Hepatocyte (in vitro differentiated cells): ENCODE data around the gene COL13A1. TPM values are rescaled to one million over a fixed set of nuclear protein-coding genes. Genes with fewer than 3 reads are reported as not detected.
A peak's percentile ranks its signal among the peaks of the same experiment; 100 is the strongest.

Experiments used
- DNase-seq: peaks from one replicate; pipeline ENCODE4 v3.0.0-alpha.2; 2016; ENCODE audit warnings: low spot score
- H2AFZ ChIP-seq: fragments of 200-600 bp; sonication (generic); 2 replicates; pipeline ENCODE4 v1.6.0; 2016; ENCODE audit warnings: antibody characterized with exemption, mild to moderate bottlenecking
- H3K27ac ChIP-seq: fragments of 200-600 bp; sonication (generic); 2 replicates; pipeline ENCODE4 v1.5.1; 2016; ENCODE audit warnings: mild to moderate bottlenecking
- H3K27me3 ChIP-seq: fragments of 200-600 bp; sonication (generic); 2 replicates; pipeline ENCODE4 v1.6.1; 2016
- H3K36me3 ChIP-seq: fragments of 200-600 bp; sonication (generic); replicated peaks from 2 replicates; pipeline ENCODE4 v1.5.1; 2016; ENCODE audit warnings: low read depth; ENCODE audit not compliant: insufficient read depth
- H3K4me1 ChIP-seq: fragments of 200-600 bp; sonication (generic); 2 replicates; pipeline ENCODE4 v1.5.1; 2016; ENCODE audit warnings: mild to moderate bottlenecking, moderate library complexity; ENCODE audit not compliant: insufficient read depth
- H3K4me2 ChIP-seq: fragments of 200-600 bp; sonication (generic); 2 replicates; pipeline ENCODE4 v1.6.0; 2016
- H3K4me3 ChIP-seq: fragments of 200-600 bp; sonication (generic); 2 replicates; pipeline ENCODE4 v1.5.1; 2016; ENCODE audit warnings: mild to moderate bottlenecking
- H3K79me2 ChIP-seq: fragments of 200-600 bp; sonication (generic); 2 replicates; pipeline ENCODE4 v1.6.0; 2017; ENCODE audit warnings: mild to moderate bottlenecking
- H3K9me2 ChIP-seq: fragments of 200-600 bp; sonication (generic); replicated peaks from 2 replicates; pipeline ENCODE4 v1.6.0; 2017; ENCODE audit warnings: mild to moderate bottlenecking; ENCODE audit not compliant: insufficient read depth
- H3K9me3 ChIP-seq: fragments of 200-600 bp; sonication (generic); 2 replicates; pipeline ENCODE4 v1.5.1; 2016; ENCODE audit warnings: low read depth, mild to moderate bottlenecking
- H4K20me1 ChIP-seq: fragments of 200-600 bp; sonication (generic); 2 replicates; pipeline ENCODE4 v1.6.0; 2016; ENCODE audit warnings: mild to moderate bottlenecking; ENCODE audit not compliant: insufficient read depth, poor library complexity, severe bottlenecking
- EZH2 ChIP-seq: fragments of 200-600 bp; sonication (generic); IDR thresholded peaks from 2 replicates; pipeline ENCODE4 v1.6.1; 2016; ENCODE audit warnings: antibody characterized with exemption, mild to moderate bottlenecking, borderline replicate concordance
- EZH2phosphoT487 ChIP-seq: fragments of 200-600 bp; sonication (generic); IDR thresholded peaks from one replicate; pipeline ENCODE4 v1.6.1; 2018; ENCODE audit warnings: antibody characterized with exemption, mild to moderate bottlenecking, low read depth, moderate library complexity; ENCODE audit not compliant: unreplicated experiment, severe bottlenecking
- WGBS: methylation state at CpG from one replicate; pipeline ENCODE4 v1.1.6; 2016; ENCODE audit warnings: low lambda C conversion rate; ENCODE audit errors: missing lambda C conversion rate; 5-methylcytosine and 5-hydroxymethylcytosine counted together
- polyA plus RNA-seq: library from polyadenylated mRNA; unstranded; fragments of >200 nt; fragmentation: Nextera tagmentation; extraction: Ambion mirVana; gene quantifications from 2 replicates; pipeline ENCODE4 v1.2.1, GENCODE V29; 2016
- total RNA-seq: library from RNA; depleted of rRNA; stranded (reverse); fragments of >200 nt; gene quantifications from 2 replicates; pipeline ENCODE4 v1.2.3, GENCODE V29; 2014
- TF ChIP-seq, protein P1 (sequence below): fragments of 200-600 bp; sonication (generic); IDR thresholded peaks from 2 replicates; pipeline ENCODE4 v1.5.1; 2016; ENCODE audit warnings: antibody characterized with exemption, mild to moderate bottlenecking; ENCODE audit not compliant: poor library complexity

Gene COL13A1
- total and polyA plus RNA-seq, 2 experiments from 2014 or later: 4.5 to 8.5 TPM

- TF ChIP-seq EZH2phosphoT487: no peak
- TF ChIP-seq, protein P1, sequence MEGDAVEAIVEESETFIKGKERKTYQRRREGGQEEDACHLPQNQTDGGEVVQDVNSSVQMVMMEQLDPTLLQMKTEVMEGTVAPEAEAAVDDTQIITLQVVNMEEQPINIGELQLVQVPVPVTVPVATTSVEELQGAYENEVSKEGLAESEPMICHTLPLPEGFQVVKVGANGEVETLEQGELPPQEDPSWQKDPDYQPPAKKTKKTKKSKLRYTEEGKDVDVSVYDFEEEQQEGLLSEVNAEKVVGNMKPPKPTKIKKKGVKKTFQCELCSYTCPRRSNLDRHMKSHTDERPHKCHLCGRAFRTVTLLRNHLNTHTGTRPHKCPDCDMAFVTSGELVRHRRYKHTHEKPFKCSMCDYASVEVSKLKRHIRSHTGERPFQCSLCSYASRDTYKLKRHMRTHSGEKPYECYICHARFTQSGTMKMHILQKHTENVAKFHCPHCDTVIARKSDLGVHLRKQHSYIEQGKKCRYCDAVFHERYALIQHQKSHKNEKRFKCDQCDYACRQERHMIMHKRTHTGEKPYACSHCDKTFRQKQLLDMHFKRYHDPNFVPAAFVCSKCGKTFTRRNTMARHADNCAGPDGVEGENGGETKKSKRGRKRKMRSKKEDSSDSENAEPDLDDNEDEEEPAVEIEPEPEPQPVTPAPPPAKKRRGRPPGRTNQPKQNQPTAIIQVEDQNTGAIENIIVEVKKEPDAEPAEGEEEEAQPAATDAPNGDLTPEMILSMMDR: no peak
- no peak for TF ChIP-seq EZH2
- H3K4me1 ChIP-seq: no peaks in the 10 kb centered on the region
- no peak overlapping the region for H3K4me3 ChIP-seq
- H3K27me3 ChIP-seq: no peaks in the 10 kb centered on the region
- no peaks in the 10 kb centered on the region for H3K9me2 ChIP-seq
- no peaks in the 10 kb centered on the region for H4K20me1 ChIP-seq
- H3K9me3 ChIP-seq: no peaks in the 10 kb centered on the region
- H3K79me2 ChIP-seq: no peaks in the 10 kb centered on the region
- 55% methylated on average over 8 of the region's 8 CpGs for WGBS
- no peak overlapping the region for H3K4me2 ChIP-seq
- no peak for DNase-seq
- H3K27ac ChIP-seq: peak overlapping the region; percentile 0
- no peak overlapping the region for H2AFZ ChIP-seq
- no peaks in the 10 kb centered on the region for H3K36me3 ChIP-seq
Observed at GRCh38 chr10:69829775-69830174, 28.1 kb downstream of the COL13A1 start.

DNA sequence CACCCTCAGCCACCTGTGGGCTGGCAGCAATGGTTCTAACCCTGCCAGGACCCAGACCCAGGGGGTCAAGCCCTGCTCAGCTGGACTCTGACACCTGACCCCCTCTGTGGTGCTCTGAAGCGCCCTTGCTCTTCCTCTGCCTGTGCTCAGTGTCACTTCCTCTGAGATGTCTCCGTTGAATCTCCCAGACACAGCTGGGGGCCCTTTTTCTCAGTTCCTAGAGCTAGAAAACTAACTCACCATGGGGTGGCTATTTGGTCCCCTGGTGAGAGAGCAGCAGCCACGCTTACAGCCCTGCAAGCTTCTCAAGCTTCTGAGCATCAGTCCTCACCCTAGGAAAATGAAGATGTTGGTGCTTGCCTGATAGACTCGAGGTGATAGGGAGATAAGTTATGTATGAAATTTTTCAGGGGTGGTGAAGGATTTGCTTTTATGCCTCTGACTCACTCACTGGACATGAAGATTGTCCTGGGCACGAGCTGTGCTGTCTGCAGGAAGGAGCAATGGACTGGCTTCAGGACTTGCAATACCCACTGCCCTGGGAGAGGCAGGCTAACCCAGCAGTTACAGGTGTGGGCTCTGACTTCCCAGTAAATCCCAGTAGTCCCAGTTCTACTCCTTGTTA lies 29.6 kb downstream of the COL13A1 start:
- Histone ChIP-seq H3K9me2 (no peaks in the 10 kb centered on the region), H3K4me2 (no peak overlapping the region), H4K20me1 (no peaks in the 10 kb centered on the region), H3K9me3 (no peaks in the 10 kb centered on the region), H3K4me3 (no peak overlapping the region), H3K27me3 (no peaks in the 10 kb centered on the region), H3K36me3 (no peaks in the 10 kb centered on the region), H2AFZ (no peak overlapping the region), H3K4me1 (peaks cover 8% of the 10 kb centered on the region), H3K27ac (no peak overlapping the region), H3K79me2 (no peaks in the 10 kb centered on the region)
- TF ChIP-seq EZH2: no peak
- TF ChIP-seq EZH2phosphoT487: no peak
- TF ChIP-seq, protein P1: no peak
- DNase-seq: no peak
- 64% methylated on average over 5 of the region's 5 CpGs for whole genome bisulfite sequencing

- 88% methylated on average over 6 of the region's 6 CpGs for WGBS
- Histone ChIP-seq H3K4me1 (peaks cover 23% of the 10 kb centered on the region), H3K79me2 (no peaks in the 10 kb centered on the region)
Observed at GRCh38 chr10:69835233-69835632, 33.5 kb downstream of the COL13A1 start.

More at GRCh38 chr10:69835233-69835632, 33.5 kb downstream of the COL13A1 start:
- Histone ChIP-seq H3K36me3 (no peaks in the 10 kb centered on the region), H3K27ac (no peak overlapping the region), H4K20me1 (no peaks in the 10 kb centered on the region), H3K9me3 (no peaks in the 10 kb centered on the region), H3K4me2 (no peak overlapping the region), H3K9me2 (no peaks in the 10 kb centered on the region), H2AFZ (no peak overlapping the region), H3K27me3 (no peaks in the 10 kb centered on the region), H3K4me3 (no peak overlapping the region)
- DNase-seq: no peak
- TF ChIP-seq EZH2: no peak
- TF ChIP-seq EZH2phosphoT487: no peak
- TF ChIP-seq, protein P1: no peak
